Spleen (tissue), 11 donors: ENCODE data around the gene RPS26. TPM values are rescaled to one million over a fixed set of nuclear protein-coding genes. Genes with fewer than 3 reads are reported as not detected.
"Not testable (repeated sequence)": the region's sequence is repeated elsewhere in the genome, so short reads cannot be mapped to it uniquely, and the experiment has no call there.

ENCODE experiments used
- DNase-seq: peaks from one replicate; pipeline ENCODE4 v3.0.0-alpha.2; 2020
- H3K27ac ChIP-seq, 8 donors: fragments of 200-600 bp; sonication (generic) in 7 of 8; 1 replicate in 4 of 8; 2 replicates in 4 of 8; pipeline versions ENCODE4 v1.5.0 to v1.8.0; 2016 to 2021; ENCODE audit warnings: inconsistent platforms in 4 of 8, mild to moderate bottlenecking in 4 of 8, moderate library complexity in 1 of 8
- H3K27me3 ChIP-seq, 7 donors: fragments of 200-600 bp; sonication (generic) in 6 of 7; replicated peaks in 1 of 7; 1 replicate in 4 of 7; 2 replicates in 3 of 7; pipeline versions ENCODE4 v1.5.0 to v1.8.0; 2016 to 2021; ENCODE audit warnings: inconsistent platforms in 3 of 7, mild to moderate bottlenecking in 1 of 7
- H3K36me3 ChIP-seq, 6 donors: fragments of 200-600 bp; sonication (generic) in 5 of 6; 1 replicate in 4 of 6; 2 replicates in 2 of 6; pipeline versions ENCODE4 v1.5.0 to v1.8.0; 2016 to 2021; ENCODE audit warnings: inconsistent platforms in 2 of 6
- H3K4me1 ChIP-seq, 6 donors: fragments of 200-600 bp; sonication (generic) in 5 of 6; 1 replicate in 3 of 6; 2 replicates in 3 of 6; pipeline versions ENCODE4 v1.5.0 to v1.8.0; 2016 to 2021; ENCODE audit warnings: inconsistent platforms in 3 of 6
- H3K4me3 ChIP-seq, 8 donors: fragments of 200-600 bp; sonication (generic) in 7 of 8; 1 replicate in 4 of 8; 2 replicates in 4 of 8; pipeline versions ENCODE4 v1.5.0 to v1.8.0; 2016 to 2021; ENCODE audit warnings: inconsistent platforms in 4 of 8, mild to moderate bottlenecking in 4 of 8, moderate library complexity in 2 of 8
- H3K9me3 ChIP-seq, 8 donors: fragments of 200-600 bp; sonication (generic) in 7 of 8; 1 replicate in 4 of 8; 2 replicates in 4 of 8; pipeline versions ENCODE4 v1.5.0 to v1.8.0; 2016 to 2021; ENCODE audit warnings: inconsistent platforms in 4 of 8
- CTCF ChIP-seq, 11 experiments: fragments of 200-600 bp in 7 of 11; fragments of 450-650 bp in 4 of 11; sonication (generic) in 4 of 11; IDR thresholded peaks in 8 of 11; conservative IDR thresholded peaks in 3 of 11; 1 replicate in 7 of 11; 2 replicates in 4 of 11; pipeline versions ENCODE4 v1.4.0 to v1.8.0; 2016 to 2021; ENCODE audit warnings: antibody characterized with exemption in 11 of 11, inconsistent platforms in 4 of 11, mild to moderate bottlenecking in 1 of 11
- POLR2A ChIP-seq, 3 donors: fragments of 450-650 bp; IDR thresholded peaks; one replicate each; pipeline ENCODE4 v1.5.1; 2017; ENCODE audit warnings: antibody characterized with exemption in 3 of 3, mild to moderate bottlenecking in 1 of 3
- POLR2AphosphoS5 ChIP-seq, 3 donors: sonication (generic); formaldehyde crosslinking; IDR thresholded peaks; one replicate each; pipeline ENCODE4 v1.5.1; 2017; ENCODE audit warnings: antibody characterized with exemption in 3 of 3
- WGBS, 5 donors: extraction: QIAGEN DNeasy Blood & Tissue Kit in 3 of 5; methylation state at CpG; one replicate each; pipeline versions ENCODE4 v1.1.5 to v1.1.7; 2013 to 2018; 5-methylcytosine and 5-hydroxymethylcytosine counted together
- intact Hi-C: fragments of 100-400 bp; cut with DNase I; formaldehyde crosslinking; loops from one replicate; pipeline ENCODE4 v1.15.0; 2023; ENCODE audit warnings: low total_unique reads
- polyA plus RNA-seq, 3 donors: library from polyadenylated mRNA; stranded (reverse); fragments of 200-250 nt; gene quantifications; one replicate each; pipeline ENCODE4 v1.2.1, GENCODE V29; 2013
- total RNA-seq, 7 donors: library from RNA; depleted of rRNA in 3 of 7; stranded (reverse); fragments of >200 nt in 3 of 7; fragmentation: NEBNext Ultra II Directional in 4 of 7; extraction: Animal tissue kit (Norgen Biotek cat#: 25700) in 4 of 7; gene quantifications; one replicate each; pipeline versions ENCODE4 v1.1.0 to v1.2.1, GENCODE V29; 2016 to 2021
- donor health status: healthy with polysubstance abuse.
- donor health status: DM: no; HTN: no; CAD: no; lungs with moderate emphysema.
- donor health status: DM: no; HTN: no; CAD: no.
- donor health status: Bipolar disorder and iron deficiency.
- donor health status: healthy.
- donor health status: DM: no; HTN: no; CAD: no.
- donor health status: DM: yes; HTN: yes; CAD: no.

Gene RPS26
- total and polyA plus RNA-seq, 10 donors = 15.3 to 2,958 (median 410) TPM

GRCh38 chr12:55996201-55996714, 45.5 kb upstream of the RPS26 start:
- intact Hi-C loops = loop anchor here (5.0 kb wide), 1 partner anchor 46 kb away; the partner anchor contains the start of gene RPS26
- peak overlapping the region in 7 of 8 donors; percentile 65 to 88 (median 85) for H3K27ac ChIP-seq
- WGBS, 5 donors = 25 to 33% (median 29%) methylated on average over 14 of the region's 14 CpGs

GRCh38 chr12:55996715-55997534, 44.8 kb upstream of the RPS26 start, which contains the start of gene SUOX:
Gene SUOX (plus strand): TSS chr12:55997276. CDS start chr12:56002222, 4,946 bp downstream.
- Histone ChIP-seq H3K9me3 (no peaks in the 10 kb centered on the region), H3K27me3 (no peaks in the 10 kb centered on the region), H3K36me3 (peaks cover 0 to 50% (median 31%) of the 10 kb centered on the region in 6 donors), H3K4me1 (peaks cover 0 to 35% (median 23%) of the 10 kb centered on the region in 6 donors), H3K4me3 (peak within 1 kb of the TSS; percentile 28 to 78 (median 52)), H3K27ac (peak within 1 kb of the TSS in 7 of 8 donors; percentile 65 to 88 (median 85))
- 2 to 6% (median 4%) methylated on average over 27 of the region's 27 CpGs for WGBS, 5 donors
- TF ChIP-seq POLR2AphosphoS5 (IDR thresholded peaks at IDR 0.05) (peak; percentile 85 to 87 (median 87)), POLR2A (IDR thresholded peaks at IDR 0.05) (no peak)
- DNase-seq = peak; percentile 97
- intact Hi-C loops = loop anchor here (5.0 kb wide), 1 partner anchor 45 kb away; the partner anchor contains the start of gene RPS26

More at GRCh38 chr12:55996201-55996714, 45.5 kb upstream of the RPS26 start:
- Histone ChIP-seq H3K4me1 (peaks cover 0 to 35% (median 23%) of the 10 kb centered on the region in 6 donors), H3K9me3 (no peaks in the 10 kb centered on the region), H3K27me3 (no peaks in the 10 kb centered on the region), H3K4me3 (peak overlapping the region; percentile 28 to 78 (median 52)), H3K36me3 (peaks cover 0 to 55% (median 37%) of the 10 kb centered on the region in 6 donors)
- TF ChIP-seq POLR2A (IDR thresholded peaks at IDR 0.05) (no peak), POLR2AphosphoS5 (IDR thresholded peaks at IDR 0.05) (no peak), CTCF (IDR thresholded peaks at IDR 0.05 in 8 of 11, conservative IDR thresholded peaks at IDR 0.05 in 3 of 11) (peak; percentile 60 to 90 (median 82))
- peak; percentile 79 for DNase-seq

GRCh38 chr12:55997535-55997859, 44.2 kb upstream of the RPS26 start:
- Histone ChIP-seq H3K36me3 (peaks cover 0 to 50% (median 25%) of the 10 kb centered on the region in 6 donors), H3K4me3 (peak overlapping the region; percentile 28 to 78 (median 52)), H3K27ac (peak overlapping the region in 7 of 8 donors; percentile 65 to 88 (median 85)), H3K4me1 (peaks cover 0 to 35% (median 23%) of the 10 kb centered on the region in 6 donors), H3K27me3 (no peaks in the 10 kb centered on the region), H3K9me3 (no peaks in the 10 kb centered on the region)
- intact Hi-C loops = loop anchor here (5.0 kb wide), 1 partner anchor 45 kb away; the partner anchor contains the start of gene RPS26
- TF ChIP-seq POLR2A (IDR thresholded peaks at IDR 0.05) (no peak), POLR2AphosphoS5 (IDR thresholded peaks at IDR 0.05) (no peak), CTCF (IDR thresholded peaks at IDR 0.05 in 8 of 11, conservative IDR thresholded peaks at IDR 0.05 in 3 of 11) (no peak)
- 3 to 12% (median 4%) methylated on average over 5 of the region's 5 CpGs for WGBS, 5 donors
- no peak for DNase-seq

GRCh38 chr12:55999522-55999921, 42.2 kb upstream of the RPS26 start:
- intact Hi-C loops = loop anchor here (5.0 kb wide), 1 partner anchor 43 kb away; the partner anchor contains the start of gene RPS26
- not testable (repeated sequence) for H3K9me3 ChIP-seq, H3K4me3 ChIP-seq, H3K27me3 ChIP-seq, DNase-seq, H3K27ac ChIP-seq
- peaks cover 0 to 35% (median 23%) of the 10 kb centered on the region in 6 donors for H3K4me1 ChIP-seq
- H3K36me3 ChIP-seq = peaks cover 0 to 50% (median 5%) of the 10 kb centered on the region in 6 donors
- WGBS, 5 donors = 65 to 84% (median 80%) methylated on average over 5 to 6 of the region's 6 CpGs
